Epithelial cell of esophagus (primary cell): ENCODE data around the gene MRPL4.

Experiments
- DNase-seq: peaks from one replicate; pipeline ENCODE4 v3.0.0; 2010; ENCODE audit warnings: low read depth
- H3K4me3 ChIP-seq: 2 replicates; pipeline ENCODE4 v1.5.1; 2011; ENCODE audit warnings: mild to moderate bottlenecking, low read length, control low read depth
- CTCF ChIP-seq: IDR thresholded peaks from 2 replicates; pipeline ENCODE4 v1.5.1; 2011; ENCODE audit warnings: low read depth, mild to moderate bottlenecking, low read length, control low read depth, inconsistent platforms; ENCODE audit not compliant: insufficient read depth; ENCODE audit errors: missing control alignments

The MRPL4 gene

GRCh38 chr19:10305139-10305806, 53.3 kb downstream of the MRPL4 start:
- no peak for TF ChIP-seq CTCF
- H3K4me3 ChIP-seq: no peak overlapping the region
- peak; percentile 52 for DNase-seq

GRCh38 chr19:10306327-10306726, 54.3 kb downstream of the MRPL4 start:
- DNase-seq: no peak
- H3K4me3 ChIP-seq: no peak overlapping the region
- no peak for TF ChIP-seq CTCF

- H3K4me3 ChIP-seq: no peak within 1 kb of the TSS
- DNase-seq: no peak
- TF ChIP-seq CTCF: no peak
Measured at GRCh38 chr19:10309423-10309822, 57.4 kb downstream of the MRPL4 start, which contains the start of gene ZGLP1. Gene ZGLP1 (minus strand): TSS chr19:10309815.
